Endodermal cell (in vitro differentiated cells): Measurements from ENCODE around the gene SLC8B1. TPM values are rescaled to one million over a fixed set of nuclear protein-coding genes. Genes with fewer than 3 reads are reported as not detected.
A peak's percentile ranks its signal among the peaks of the same experiment; 100 is the strongest.
"Not testable (repeated sequence)": the region's sequence is repeated elsewhere in the genome, so short reads cannot be mapped to it uniquely, and the experiment has no call there.

Source experiments
- DNase-seq: peaks from one replicate; pipeline ENCODE4 v3.0.0-alpha.2; 2017
- H3K27ac ChIP-seq: 2 replicates; pipeline ENCODE4 v1.5.1; 2013; ENCODE audit warnings: mild to moderate bottlenecking, low read depth, low read length, moderate library complexity
- H3K27me3 ChIP-seq: 2 replicates; pipeline ENCODE4 v1.6.1; 2013; ENCODE audit warnings: mild to moderate bottlenecking, low read length, moderate library complexity; ENCODE audit not compliant: insufficient read depth, control insufficient read depth, poor library complexity, severe bottlenecking
- H3K36me3 ChIP-seq: 2 replicates; pipeline ENCODE4 v1.7.0; 2013; ENCODE audit warnings: mild to moderate bottlenecking, low read length, moderate library complexity; ENCODE audit not compliant: control insufficient read depth, insufficient read depth
- H3K4me1 ChIP-seq: one replicate; pipeline ENCODE4 v1.7.0; 2013; ENCODE audit warnings: low read length; ENCODE audit not compliant: control insufficient read depth, insufficient read depth
- H3K4me3 ChIP-seq: 2 replicates; pipeline ENCODE4 v1.5.1; 2013; ENCODE audit warnings: mild to moderate bottlenecking, low read length, moderate library complexity
- H3K9ac ChIP-seq: 2 replicates; pipeline ENCODE4 v1.6.1; 2013; ENCODE audit warnings: mild to moderate bottlenecking, low read length, moderate library complexity; ENCODE audit not compliant: poor library complexity, severe bottlenecking; ENCODE audit errors: extremely low read depth
- H3K9me3 ChIP-seq: 2 replicates; pipeline ENCODE4 v1.6.1; 2013; ENCODE audit warnings: mild to moderate bottlenecking, low read length, moderate library complexity; ENCODE audit not compliant: control insufficient read depth
- H3K27ac Mint-ChIP-seq: 2 replicates; pipeline ENCODE4 v1.8.0; 2020; ENCODE audit warnings: mixed read lengths
- H3K27me3 Mint-ChIP-seq: 2 replicates; pipeline ENCODE4 v1.8.0; 2021; ENCODE audit warnings: mild to moderate bottlenecking, mixed read lengths; ENCODE audit not compliant: insufficient read depth
- H3K36me3 Mint-ChIP-seq: 2 replicates; pipeline ENCODE4 v1.8.0; 2020; ENCODE audit warnings: low read depth, mixed read lengths
- H3K4me1 Mint-ChIP-seq: 2 replicates; pipeline ENCODE4 v1.8.0; 2020; ENCODE audit warnings: mixed read lengths
- H3K4me3 Mint-ChIP-seq: 2 replicates; pipeline ENCODE4 v1.8.0; 2020; ENCODE audit warnings: mild to moderate bottlenecking, moderate library complexity, mixed read lengths
- H3K9me3 Mint-ChIP-seq: 2 replicates; pipeline ENCODE4 v1.8.0; 2020; ENCODE audit warnings: mild to moderate bottlenecking, mixed read lengths
- WGBS, 2 experiments: methylation state at CpG; one replicate each; pipeline versions ENCODE4 v1.1.5 to v1.1.7; 2013; ENCODE audit warnings: missing lambda C conversion rate in 2 of 2, mixed read lengths in 1 of 2; ENCODE audit not compliant: insufficient coverage in 1 of 2, insufficient read length in 1 of 2; 5-methylcytosine and 5-hydroxymethylcytosine counted together
- total RNA-seq, 2 donors: library from RNA; stranded (reverse); fragmentation: NEBNext Ultra II Directional in 1 of 2; extraction: Animal tissue kit (Norgen Biotek cat#: 25700) in 1 of 2; gene quantifications; 2 replicates in 1 of 2; 3 replicates in 1 of 2; pipeline ENCODE4 v1.2.1, GENCODE V29; 2021
- TF ChIP-seq, protein P1 (sequence below): fragments of 200-600 bp; sonication (generic); conservative IDR thresholded peaks from 2 replicates; pipeline ENCODE4 v1.5.0; 2021; ENCODE audit warnings: antibody characterized with exemption, mild to moderate bottlenecking

SLC8B1 gene
- total RNA-seq, 2 donors from 2014 or later, result 6.9 to 9.1 TPM

- peaks cover 10% of the 10 kb centered on the region for H3K4me1 Mint-ChIP-seq
- no peaks in the 10 kb centered on the region for H3K9me3 ChIP-seq
- no peaks in the 10 kb centered on the region for H3K9me3 Mint-ChIP-seq
- peak overlapping the region; percentile 59 for H3K9ac ChIP-seq
- peak overlapping the region; percentile 72 for H3K4me3 Mint-ChIP-seq
- H3K4me3 ChIP-seq, result peak overlapping the region; percentile 90
- H3K27me3 Mint-ChIP-seq, result no peaks in the 10 kb centered on the region
- TF ChIP-seq, protein P1, sequence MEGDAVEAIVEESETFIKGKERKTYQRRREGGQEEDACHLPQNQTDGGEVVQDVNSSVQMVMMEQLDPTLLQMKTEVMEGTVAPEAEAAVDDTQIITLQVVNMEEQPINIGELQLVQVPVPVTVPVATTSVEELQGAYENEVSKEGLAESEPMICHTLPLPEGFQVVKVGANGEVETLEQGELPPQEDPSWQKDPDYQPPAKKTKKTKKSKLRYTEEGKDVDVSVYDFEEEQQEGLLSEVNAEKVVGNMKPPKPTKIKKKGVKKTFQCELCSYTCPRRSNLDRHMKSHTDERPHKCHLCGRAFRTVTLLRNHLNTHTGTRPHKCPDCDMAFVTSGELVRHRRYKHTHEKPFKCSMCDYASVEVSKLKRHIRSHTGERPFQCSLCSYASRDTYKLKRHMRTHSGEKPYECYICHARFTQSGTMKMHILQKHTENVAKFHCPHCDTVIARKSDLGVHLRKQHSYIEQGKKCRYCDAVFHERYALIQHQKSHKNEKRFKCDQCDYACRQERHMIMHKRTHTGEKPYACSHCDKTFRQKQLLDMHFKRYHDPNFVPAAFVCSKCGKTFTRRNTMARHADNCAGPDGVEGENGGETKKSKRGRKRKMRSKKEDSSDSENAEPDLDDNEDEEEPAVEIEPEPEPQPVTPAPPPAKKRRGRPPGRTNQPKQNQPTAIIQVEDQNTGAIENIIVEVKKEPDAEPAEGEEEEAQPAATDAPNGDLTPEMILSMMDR, result no peak
- no peaks in the 10 kb centered on the region for H3K36me3 ChIP-seq
- H3K4me1 ChIP-seq, result peaks cover 4% of the 10 kb centered on the region
- H3K27ac Mint-ChIP-seq, result no peak overlapping the region
- H3K36me3 Mint-ChIP-seq, result peaks cover 6% of the 10 kb centered on the region
- no peak overlapping the region for H3K27ac ChIP-seq
- H3K27me3 ChIP-seq, result no peaks in the 10 kb centered on the region
- no peak for DNase-seq
- 62 to 74% methylated on average over 6 to 11 of the region's 11 CpGs for WGBS, 2 experiments
Measured at GRCh38 chr12:113359133-113359938, 24.4 kb upstream of the SLC8B1 start.

GRCh38 chr12:113358381-113359132, 23.6 kb upstream of the SLC8B1 start, which contains the start of gene PLBD2:
Gene PLBD2, plus strand, starts transcription at chr12:113358587. Its CDS starts 14 bp downstream, at chr12:113358601.
- peaks cover 3% of the 10 kb centered on the region for H3K36me3 Mint-ChIP-seq
- TF ChIP-seq, protein P1, result peak; percentile 15
- Histone ChIP-seq H3K27me3 (no peaks in the 10 kb centered on the region), H3K4me3 (peak within 1 kb of the TSS; percentile 90), H3K9me3 (no peaks in the 10 kb centered on the region), H3K36me3 (no peaks in the 10 kb centered on the region), H3K4me1 (peaks cover 4% of the 10 kb centered on the region), H3K27ac (peak within 1 kb of the TSS; percentile 44), H3K9ac (peak within 1 kb of the TSS; percentile 59)
- no peaks in the 10 kb centered on the region for H3K9me3 Mint-ChIP-seq
- peaks cover 10% of the 10 kb centered on the region for H3K4me1 Mint-ChIP-seq
- DNase-seq, result peak; percentile 100
- H3K27ac Mint-ChIP-seq, result peak within 1 kb of the TSS; percentile 91
- no peaks in the 10 kb centered on the region for H3K27me3 Mint-ChIP-seq
- H3K4me3 Mint-ChIP-seq, result peak within 1 kb of the TSS; percentile 72
- WGBS, 2 experiments, result 1 to 3% methylated on average over 13 to 67 of the region's 67 CpGs

- H3K4me1 Mint-ChIP-seq, H3K4me1 ChIP-seq, H3K27me3 ChIP-seq, H3K36me3 Mint-ChIP-seq, H3K4me3 ChIP-seq, DNase-seq, H3K27me3 Mint-ChIP-seq, H3K9me3 ChIP-seq, H3K9me3 Mint-ChIP-seq, H3K27ac Mint-ChIP-seq, H3K36me3 ChIP-seq, H3K27ac ChIP-seq, H3K9ac ChIP-seq, H3K4me3 Mint-ChIP-seq: not testable (repeated sequence)
- WGBS, 2 experiments, result 88 to 100% methylated on average over 5 to 7 of the region's 7 CpGs
Measured at GRCh38 chr12:113354192-113354591, 19.3 kb upstream of the SLC8B1 start.
